GM18507 (cell line): ENCODE measurements around the gene DLG3.

Experiments
- DNase-seq: peaks from one replicate; pipeline ENCODE4 v3.0.0; 2011; ENCODE audit warnings: low read depth; ENCODE audit not compliant: insufficient read length; ENCODE audit errors: extremely low spot score
- FAIRE-seq: peaks from 2 replicates; lab custom pipeline; 2011; peaks lifted over from hg19 to GRCh38; lab: Jason Lieb, UNC

Gene DLG3

GRCh38 chrX:70468709-70469108, 24.1 kb downstream of the DLG3 start:
- FAIRE-seq = no peak

GRCh38 chrX:70470850-70471289, 26.2 kb downstream of the DLG3 start:
- FAIRE-seq (peak; percentile 33), DNase-seq (no peak)

More at GRCh38 chrX:70468709-70469108, 24.1 kb downstream of the DLG3 start:
- no peak for DNase-seq

- FAIRE-seq (no peak), DNase-seq (no peak)
Measured at GRCh38 chrX:70476166-70476933, 31.7 kb downstream of the DLG3 start.

DNA sequence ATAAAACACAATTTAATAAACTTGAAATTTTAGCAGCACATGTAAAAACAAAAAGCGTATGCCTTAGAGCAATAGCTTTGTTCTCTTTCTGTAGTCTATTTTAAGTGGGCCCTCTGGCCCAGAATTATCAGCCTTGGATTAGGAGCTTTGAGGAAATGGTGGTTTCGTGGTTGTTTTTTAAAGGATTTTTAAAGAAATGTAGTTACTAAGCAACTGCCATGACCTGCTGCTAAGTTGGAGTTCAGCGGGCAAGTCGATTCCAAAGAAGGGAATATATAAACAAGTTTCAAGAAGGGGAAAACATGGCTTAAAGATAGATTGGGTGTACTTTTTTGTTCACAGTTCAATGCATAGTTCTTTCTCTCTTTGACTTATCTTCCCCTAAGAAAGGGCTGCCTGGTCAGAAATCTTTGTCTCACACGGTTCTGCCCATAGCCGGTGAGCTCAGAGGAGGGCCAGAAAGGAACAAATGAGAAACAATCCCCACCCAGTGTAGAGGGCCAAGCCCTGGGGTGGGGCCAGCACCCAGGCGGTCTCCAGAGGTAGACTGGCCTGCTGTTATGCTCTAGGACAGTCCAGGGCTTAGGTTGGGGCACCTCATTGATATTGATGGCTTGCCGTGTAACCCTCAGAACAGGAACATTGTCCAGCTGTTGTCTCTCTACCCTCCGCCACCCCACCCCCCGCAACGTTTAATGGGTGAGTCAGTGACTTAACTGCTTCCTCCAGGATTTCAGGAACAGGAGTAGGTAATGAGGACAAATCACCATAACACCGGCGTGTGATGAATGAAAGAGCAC, 32.5 kb downstream of the DLG3 start:
- FAIRE-seq = no peak
- no peak for DNase-seq

GRCh38 chrX:70477734-70478075, 33.1 kb downstream of the DLG3 start:
- DNase-seq (no peak), FAIRE-seq (no peak)

- FAIRE-seq (no peak), DNase-seq (no peak)
Measured at GRCh38 chrX:70478526-70479245, 34.1 kb downstream of the DLG3 start.

DNA sequence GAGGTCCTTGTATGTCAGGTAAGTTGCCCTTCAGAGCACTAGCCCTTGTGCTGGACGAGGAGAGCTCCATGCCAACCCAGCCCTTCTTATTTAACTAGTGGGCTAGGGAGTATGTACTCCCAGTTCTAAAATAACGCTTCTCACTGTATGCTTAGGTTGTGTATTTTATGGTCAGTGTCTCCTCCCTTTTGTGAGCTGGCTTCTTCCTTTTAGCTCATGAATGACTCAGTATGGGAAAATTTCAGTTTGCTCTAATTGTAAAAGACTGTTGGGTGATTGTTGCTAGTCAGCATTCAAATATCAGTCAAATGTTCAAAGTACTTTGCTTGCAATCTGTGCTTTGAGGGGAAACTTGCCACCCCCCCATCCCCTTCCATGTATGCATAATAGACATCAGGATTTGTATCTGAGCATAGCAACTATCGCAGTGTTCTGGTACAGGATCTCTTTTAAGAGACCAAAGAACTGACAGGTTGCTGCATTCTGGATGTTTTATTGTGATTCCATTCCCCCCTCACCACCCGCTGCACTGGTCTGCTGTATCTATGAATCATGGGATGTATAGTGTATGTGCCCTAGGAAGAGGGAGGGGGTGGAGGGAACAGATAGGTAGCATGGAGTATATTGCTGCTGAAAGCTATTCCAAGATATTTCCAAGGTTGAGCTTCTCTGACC, 34.7 kb downstream of the DLG3 start:
- no peak for FAIRE-seq
- DNase-seq = no peak

GRCh38 chrX:70479922-70480659, 35.5 kb downstream of the DLG3 start:
- no peak for DNase-seq
- FAIRE-seq = no peak

DNA sequence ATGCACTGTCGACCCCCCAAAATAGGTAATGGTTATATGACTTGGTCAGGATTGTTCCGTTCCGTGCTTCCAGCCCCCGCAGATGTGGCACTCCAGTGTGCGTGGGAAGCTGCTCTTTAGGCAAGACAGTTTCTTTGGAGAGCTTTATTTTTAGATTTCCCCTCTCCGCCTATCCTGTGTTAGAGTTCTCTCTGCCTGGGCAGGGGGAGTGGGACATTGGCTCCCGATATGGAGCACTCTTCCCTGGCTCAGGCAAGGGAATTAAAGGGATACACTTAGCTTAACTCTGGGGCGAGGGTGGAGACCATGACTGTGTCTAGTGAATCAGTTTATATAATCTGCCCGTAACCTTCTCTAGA, 36.0 kb downstream of the DLG3 start:
- DNase-seq (no peak), FAIRE-seq (no peak)

DNA sequence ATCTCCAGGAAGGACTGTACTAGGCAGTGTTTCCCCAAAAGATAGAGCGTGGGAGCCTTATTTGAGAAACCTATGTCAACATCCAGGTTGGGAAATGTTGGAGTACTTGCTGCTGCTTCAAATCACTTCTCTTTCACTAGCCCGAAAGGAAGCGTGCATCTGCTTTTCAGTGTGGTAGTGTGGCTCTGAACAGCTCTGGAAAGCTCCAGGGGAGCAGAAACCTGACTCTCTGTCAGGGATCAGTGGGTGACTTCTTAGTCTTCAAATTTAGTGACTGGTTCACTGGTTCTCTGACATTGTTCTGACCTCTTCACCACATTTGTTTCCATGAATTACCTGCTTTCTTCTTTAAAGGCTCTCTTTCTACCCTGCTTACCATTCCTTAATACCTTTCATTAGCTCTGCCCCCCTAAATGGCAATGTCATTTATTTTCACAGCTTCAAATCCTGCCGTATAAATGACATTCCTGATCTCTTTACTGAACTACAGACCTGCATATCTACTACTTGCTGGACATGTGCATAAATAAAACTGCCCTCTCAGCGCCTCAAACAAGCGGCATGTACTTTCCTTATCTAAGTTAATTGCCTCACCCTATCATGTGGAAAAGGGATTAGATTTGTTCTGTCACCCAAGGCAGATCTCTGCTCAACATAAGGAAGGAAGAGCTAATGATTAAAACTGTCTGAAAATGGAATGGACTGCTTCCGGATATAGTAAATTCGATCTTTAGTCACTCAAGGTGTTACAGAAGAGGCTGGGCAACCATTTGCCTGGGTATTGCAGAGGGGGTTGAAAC, 37.0 kb downstream of the DLG3 start:
- DNase-seq = no peak
- FAIRE-seq = no peak

GRCh38 chrX:70482300-70482699, 37.7 kb downstream of the DLG3 start:
- no peak for DNase-seq
- FAIRE-seq = no peak

GRCh38 chrX:70485466-70485865, 40.8 kb downstream of the DLG3 start:
- DNase-seq = no peak
- FAIRE-seq = no peak

GRCh38 chrX:70488856-70489255, 44.2 kb downstream of the DLG3 start:
- DNase-seq (no peak), FAIRE-seq (no peak)

DNA sequence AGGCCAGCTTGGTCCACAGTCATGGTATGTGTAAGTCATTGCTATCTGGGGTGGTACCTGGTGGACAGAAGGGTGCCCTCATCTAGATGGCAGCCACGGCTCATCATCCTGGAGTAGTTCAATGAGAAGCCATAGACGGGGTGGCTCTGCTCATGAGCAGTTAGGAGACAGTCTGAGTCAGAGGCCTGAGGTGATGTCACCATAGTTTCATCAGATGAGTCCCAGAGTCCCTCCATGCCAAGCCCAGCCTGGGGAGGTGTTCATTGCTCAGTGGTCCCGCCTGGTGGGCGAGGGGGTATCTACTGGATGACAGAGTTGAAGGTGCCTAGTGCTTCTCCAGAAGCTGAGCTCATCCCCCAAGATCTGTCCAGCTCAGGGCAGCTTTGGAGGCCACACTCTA, 49.8 kb downstream of the DLG3 start:
- FAIRE-seq (no peak), DNase-seq (no peak)

GRCh38 chrX:70496491-70496890, 51.9 kb downstream of the DLG3 start:
- no peak for DNase-seq
- FAIRE-seq = no peak

DNA sequence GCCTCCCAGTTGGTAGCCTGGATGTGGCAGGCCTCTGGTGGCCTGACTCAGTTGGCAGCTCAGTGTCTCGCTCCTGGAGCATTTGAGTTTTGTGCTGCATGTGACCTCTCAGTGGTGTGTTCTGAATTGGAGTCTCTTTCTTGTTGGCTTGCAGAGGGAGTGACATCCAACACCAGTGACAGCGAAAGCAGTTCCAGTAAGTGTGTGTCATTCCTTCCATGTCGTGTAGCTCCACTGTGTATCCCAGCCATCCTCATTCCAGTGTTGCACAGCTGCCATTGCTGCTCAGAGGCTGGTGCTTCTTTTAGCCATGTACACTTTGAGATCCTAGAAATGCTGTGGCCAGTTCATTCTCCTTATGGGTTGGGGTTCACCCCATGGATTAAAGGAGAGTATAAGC, 52.4 kb downstream of the DLG3 start:
- DNase-seq = no peak
- FAIRE-seq = no peak

- DNase-seq = no peak
- no peak for FAIRE-seq
Measured at GRCh38 chrX:70498129-70498528, 53.5 kb downstream of the DLG3 start.

DNA sequence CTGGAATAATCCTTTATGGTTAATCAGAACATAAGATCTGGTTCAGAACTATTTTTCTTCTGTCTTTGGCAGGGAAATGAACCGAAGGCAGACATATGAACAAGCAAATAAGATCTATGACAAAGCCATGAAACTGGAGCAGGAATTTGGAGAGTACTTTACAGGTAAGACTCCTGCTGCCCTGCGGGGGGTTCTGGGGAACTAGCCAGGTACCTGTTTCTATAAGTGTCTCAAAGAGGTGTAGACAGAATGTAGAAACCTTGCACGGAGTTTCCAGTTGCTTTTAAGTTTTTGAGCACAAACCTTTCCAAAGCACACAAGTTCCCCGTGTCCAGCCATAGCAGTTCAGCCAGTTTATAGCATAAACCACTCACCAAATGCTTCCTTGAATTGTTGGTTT, 56.2 kb downstream of the DLG3 start:
- no peak for DNase-seq
- FAIRE-seq = no peak
